Measurements from ENCODE around the gene ZNF43.
"Not testable (repeated sequence)": the region's sequence is repeated elsewhere in the genome, so short reads cannot be mapped to it uniquely, and the experiment has no call there.

DNA sequence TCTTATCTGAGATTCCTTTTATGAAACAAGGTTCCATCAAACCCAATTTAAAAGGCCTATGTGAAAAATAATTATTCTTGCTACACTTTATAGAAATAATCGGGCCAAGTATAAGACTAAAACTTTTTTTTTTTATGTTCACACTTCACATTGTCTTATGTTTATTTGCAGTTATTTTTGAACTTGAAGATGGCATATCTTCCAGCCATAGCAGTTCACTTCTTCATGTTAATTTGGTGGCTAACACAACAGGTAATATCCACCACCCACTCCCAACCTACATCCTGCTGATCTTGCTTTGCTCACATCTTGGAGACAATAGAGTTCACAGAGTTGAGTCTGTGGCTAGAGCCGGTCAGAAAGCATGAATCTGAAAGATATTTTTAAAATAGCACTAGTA is 74.4 kb downstream of the ZNF43 start:
- TF ChIP-seq, protein P1, sequence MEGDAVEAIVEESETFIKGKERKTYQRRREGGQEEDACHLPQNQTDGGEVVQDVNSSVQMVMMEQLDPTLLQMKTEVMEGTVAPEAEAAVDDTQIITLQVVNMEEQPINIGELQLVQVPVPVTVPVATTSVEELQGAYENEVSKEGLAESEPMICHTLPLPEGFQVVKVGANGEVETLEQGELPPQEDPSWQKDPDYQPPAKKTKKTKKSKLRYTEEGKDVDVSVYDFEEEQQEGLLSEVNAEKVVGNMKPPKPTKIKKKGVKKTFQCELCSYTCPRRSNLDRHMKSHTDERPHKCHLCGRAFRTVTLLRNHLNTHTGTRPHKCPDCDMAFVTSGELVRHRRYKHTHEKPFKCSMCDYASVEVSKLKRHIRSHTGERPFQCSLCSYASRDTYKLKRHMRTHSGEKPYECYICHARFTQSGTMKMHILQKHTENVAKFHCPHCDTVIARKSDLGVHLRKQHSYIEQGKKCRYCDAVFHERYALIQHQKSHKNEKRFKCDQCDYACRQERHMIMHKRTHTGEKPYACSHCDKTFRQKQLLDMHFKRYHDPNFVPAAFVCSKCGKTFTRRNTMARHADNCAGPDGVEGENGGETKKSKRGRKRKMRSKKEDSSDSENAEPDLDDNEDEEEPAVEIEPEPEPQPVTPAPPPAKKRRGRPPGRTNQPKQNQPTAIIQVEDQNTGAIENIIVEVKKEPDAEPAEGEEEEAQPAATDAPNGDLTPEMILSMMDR (IDR thresholded peaks at IDR 0.05): not testable (repeated sequence)
- not testable (repeated sequence) for TF ChIP-seq EZH2, EZH2phosphoT487 (IDR thresholded peaks at IDR 0.05)

Data from neural progenitor cell (in vitro differentiated cells).